ENCODE data around the gene TINCR. TPM values are rescaled to one million over a fixed set of nuclear protein-coding genes. Genes with fewer than 3 reads are reported as not detected.

Gene TINCR
- polyA plus RNA-seq, 1 of the 3 experiments (the other 2 are of a cell fraction): 0.02 TPM

DNA sequence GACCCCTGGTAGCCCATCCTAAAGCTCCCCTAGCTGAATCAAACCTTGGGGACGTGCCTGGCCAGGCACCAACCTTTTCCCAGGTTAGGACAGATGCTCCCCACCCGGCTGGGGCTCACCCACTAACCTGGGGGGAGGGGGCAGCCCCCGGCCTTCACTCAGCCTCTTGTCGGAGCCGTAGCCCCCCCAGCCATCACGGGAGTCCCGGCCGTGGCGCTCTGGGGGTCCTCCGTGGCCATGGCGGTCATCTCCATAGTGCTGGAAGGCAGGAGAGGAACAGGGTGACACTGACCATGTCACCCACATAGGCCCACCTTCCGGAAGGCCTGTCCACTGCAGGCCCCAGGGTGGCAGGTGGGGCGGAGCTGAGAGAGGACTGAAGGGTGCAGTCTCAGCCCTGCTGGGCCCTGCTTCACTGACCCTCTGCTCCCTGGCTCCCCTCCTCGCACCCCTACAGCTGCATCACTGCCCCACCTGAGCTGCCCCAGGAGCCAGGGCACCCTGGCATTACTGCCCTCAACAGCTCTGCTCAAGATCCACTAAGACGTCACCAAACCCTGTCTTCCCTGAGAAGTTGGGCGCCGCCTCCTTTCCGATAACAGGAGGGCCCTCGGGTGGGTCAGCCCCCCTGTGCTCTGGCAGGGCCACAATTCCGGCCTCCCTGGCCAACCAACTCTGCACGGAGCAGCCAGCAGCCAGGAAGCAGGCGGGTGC, 22.6 kb upstream of the TINCR start:
- TF ChIP-seq MXI1 (IDR thresholded peaks at IDR 0.05; ENCODE audit: low read depth, low read length) (no peak), MEF2A (IDR thresholded peaks at IDR 0.05; ENCODE audit: borderline replicate concordance, low read depth) (no peak), ELF1 (IDR thresholded peaks at IDR 0.05) (no peak), NRF1 (IDR thresholded peaks at IDR 0.05; ENCODE audit: low read depth, low read length) (no peak), RAD21 (IDR thresholded peaks at IDR 0.05; ENCODE audit: low read length) (no peak), TEAD4 (IDR thresholded peaks at IDR 0.05; ENCODE audit: borderline replicate concordance, insufficient read depth) (no peak), YY1 (IDR thresholded peaks at IDR 0.05; ENCODE audit: low read depth) (no peak), RCOR1 (IDR thresholded peaks at IDR 0.05; ENCODE audit: low read length) (no peak), SMC3 (IDR thresholded peaks at IDR 0.05; ENCODE audit: low read depth, low read length) (no peak), POLR2AphosphoS5 (IDR thresholded peaks at IDR 0.05; ENCODE audit: low read depth, low read length) (no peak), SIN3A (IDR thresholded peaks at IDR 0.05; ENCODE audit: borderline replicate concordance, low read depth, low read length) (no peak), EP300 (IDR thresholded peaks at IDR 0.05; ENCODE audit: borderline replicate concordance in 1 of 2, low read depth in 1 of 2, low read length in 1 of 2) (no peak), TCF12 (IDR thresholded peaks at IDR 0.05) (no peak)
- TF ChIP-seq, protein P1, sequence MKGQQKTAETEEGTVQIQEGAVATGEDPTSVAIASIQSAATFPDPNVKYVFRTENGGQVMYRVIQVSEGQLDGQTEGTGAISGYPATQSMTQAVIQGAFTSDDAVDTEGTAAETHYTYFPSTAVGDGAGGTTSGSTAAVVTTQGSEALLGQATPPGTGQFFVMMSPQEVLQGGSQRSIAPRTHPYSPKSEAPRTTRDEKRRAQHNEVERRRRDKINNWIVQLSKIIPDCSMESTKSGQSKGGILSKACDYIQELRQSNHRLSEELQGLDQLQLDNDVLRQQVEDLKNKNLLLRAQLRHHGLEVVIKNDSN (IDR thresholded peaks at IDR 0.05; ENCODE audit: borderline replicate concordance, low read depth): no peak
- TF ChIP-seq, protein P2, sequence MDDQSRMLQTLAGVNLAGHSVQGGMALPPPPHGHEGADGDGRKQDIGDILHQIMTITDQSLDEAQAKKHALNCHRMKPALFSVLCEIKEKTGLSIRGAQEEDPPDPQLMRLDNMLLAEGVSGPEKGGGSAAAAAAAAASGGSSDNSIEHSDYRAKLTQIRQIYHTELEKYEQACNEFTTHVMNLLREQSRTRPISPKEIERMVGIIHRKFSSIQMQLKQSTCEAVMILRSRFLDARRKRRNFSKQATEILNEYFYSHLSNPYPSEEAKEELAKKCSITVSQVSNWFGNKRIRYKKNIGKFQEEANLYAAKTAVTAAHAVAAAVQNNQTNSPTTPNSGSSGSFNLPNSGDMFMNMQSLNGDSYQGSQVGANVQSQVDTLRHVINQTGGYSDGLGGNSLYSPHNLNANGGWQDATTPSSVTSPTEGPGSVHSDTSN (IDR thresholded peaks at IDR 0.05): no peak
- TF ChIP-seq, protein P3, sequence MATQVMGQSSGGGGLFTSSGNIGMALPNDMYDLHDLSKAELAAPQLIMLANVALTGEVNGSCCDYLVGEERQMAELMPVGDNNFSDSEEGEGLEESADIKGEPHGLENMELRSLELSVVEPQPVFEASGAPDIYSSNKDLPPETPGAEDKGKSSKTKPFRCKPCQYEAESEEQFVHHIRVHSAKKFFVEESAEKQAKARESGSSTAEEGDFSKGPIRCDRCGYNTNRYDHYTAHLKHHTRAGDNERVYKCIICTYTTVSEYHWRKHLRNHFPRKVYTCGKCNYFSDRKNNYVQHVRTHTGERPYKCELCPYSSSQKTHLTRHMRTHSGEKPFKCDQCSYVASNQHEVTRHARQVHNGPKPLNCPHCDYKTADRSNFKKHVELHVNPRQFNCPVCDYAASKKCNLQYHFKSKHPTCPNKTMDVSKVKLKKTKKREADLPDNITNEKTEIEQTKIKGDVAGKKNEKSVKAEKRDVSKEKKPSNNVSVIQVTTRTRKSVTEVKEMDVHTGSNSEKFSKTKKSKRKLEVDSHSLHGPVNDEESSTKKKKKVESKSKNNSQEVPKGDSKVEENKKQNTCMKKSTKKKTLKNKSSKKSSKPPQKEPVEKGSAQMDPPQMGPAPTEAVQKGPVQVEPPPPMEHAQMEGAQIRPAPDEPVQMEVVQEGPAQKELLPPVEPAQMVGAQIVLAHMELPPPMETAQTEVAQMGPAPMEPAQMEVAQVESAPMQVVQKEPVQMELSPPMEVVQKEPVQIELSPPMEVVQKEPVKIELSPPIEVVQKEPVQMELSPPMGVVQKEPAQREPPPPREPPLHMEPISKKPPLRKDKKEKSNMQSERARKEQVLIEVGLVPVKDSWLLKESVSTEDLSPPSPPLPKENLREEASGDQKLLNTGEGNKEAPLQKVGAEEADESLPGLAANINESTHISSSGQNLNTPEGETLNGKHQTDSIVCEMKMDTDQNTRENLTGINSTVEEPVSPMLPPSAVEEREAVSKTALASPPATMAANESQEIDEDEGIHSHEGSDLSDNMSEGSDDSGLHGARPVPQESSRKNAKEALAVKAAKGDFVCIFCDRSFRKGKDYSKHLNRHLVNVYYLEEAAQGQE (IDR thresholded peaks at IDR 0.05; ENCODE audit: low read depth, low read length): no peak
- TF ChIP-seq, protein P4, sequence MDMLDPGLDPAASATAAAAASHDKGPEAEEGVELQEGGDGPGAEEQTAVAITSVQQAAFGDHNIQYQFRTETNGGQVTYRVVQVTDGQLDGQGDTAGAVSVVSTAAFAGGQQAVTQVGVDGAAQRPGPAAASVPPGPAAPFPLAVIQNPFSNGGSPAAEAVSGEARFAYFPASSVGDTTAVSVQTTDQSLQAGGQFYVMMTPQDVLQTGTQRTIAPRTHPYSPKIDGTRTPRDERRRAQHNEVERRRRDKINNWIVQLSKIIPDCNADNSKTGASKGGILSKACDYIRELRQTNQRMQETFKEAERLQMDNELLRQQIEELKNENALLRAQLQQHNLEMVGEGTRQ (IDR thresholded peaks at IDR 0.05; ENCODE audit: borderline replicate concordance, low read depth, low read length): no peak
- TF ChIP-seq, protein P5, sequence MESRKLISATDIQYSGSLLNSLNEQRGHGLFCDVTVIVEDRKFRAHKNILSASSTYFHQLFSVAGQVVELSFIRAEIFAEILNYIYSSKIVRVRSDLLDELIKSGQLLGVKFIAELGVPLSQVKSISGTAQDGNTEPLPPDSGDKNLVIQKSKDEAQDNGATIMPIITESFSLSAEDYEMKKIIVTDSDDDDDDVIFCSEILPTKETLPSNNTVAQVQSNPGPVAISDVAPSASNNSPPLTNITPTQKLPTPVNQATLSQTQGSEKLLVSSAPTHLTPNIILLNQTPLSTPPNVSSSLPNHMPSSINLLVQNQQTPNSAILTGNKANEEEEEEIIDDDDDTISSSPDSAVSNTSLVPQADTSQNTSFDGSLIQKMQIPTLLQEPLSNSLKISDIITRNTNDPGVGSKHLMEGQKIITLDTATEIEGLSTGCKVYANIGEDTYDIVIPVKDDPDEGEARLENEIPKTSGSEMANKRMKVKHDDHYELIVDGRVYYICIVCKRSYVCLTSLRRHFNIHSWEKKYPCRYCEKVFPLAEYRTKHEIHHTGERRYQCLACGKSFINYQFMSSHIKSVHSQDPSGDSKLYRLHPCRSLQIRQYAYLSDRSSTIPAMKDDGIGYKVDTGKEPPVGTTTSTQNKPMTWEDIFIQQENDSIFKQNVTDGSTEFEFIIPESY (IDR thresholded peaks at IDR 0.05; ENCODE audit: borderline replicate concordance, low read depth): no peak
- TF ChIP-seq, protein P6, sequence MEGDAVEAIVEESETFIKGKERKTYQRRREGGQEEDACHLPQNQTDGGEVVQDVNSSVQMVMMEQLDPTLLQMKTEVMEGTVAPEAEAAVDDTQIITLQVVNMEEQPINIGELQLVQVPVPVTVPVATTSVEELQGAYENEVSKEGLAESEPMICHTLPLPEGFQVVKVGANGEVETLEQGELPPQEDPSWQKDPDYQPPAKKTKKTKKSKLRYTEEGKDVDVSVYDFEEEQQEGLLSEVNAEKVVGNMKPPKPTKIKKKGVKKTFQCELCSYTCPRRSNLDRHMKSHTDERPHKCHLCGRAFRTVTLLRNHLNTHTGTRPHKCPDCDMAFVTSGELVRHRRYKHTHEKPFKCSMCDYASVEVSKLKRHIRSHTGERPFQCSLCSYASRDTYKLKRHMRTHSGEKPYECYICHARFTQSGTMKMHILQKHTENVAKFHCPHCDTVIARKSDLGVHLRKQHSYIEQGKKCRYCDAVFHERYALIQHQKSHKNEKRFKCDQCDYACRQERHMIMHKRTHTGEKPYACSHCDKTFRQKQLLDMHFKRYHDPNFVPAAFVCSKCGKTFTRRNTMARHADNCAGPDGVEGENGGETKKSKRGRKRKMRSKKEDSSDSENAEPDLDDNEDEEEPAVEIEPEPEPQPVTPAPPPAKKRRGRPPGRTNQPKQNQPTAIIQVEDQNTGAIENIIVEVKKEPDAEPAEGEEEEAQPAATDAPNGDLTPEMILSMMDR (IDR thresholded peaks at IDR 0.05): no peak
- Histone ChIP-seq H3K9me2 (no peaks in the 10 kb centered on the region), H3K79me2 (ENCODE audit: insufficient read depth) (no peaks in the 10 kb centered on the region), H3K9me3 (no peaks in the 10 kb centered on the region), H3F3A (replicated peaks; ENCODE audit: insufficient read depth) (no peaks in the 10 kb centered on the region), H3K9ac (no peak overlapping the region), H3K36me3 (replicated peaks in 1 of 2; ENCODE audit: control insufficient read depth in 1 of 2, insufficient read depth in 2 of 2, low read length in 1 of 2) (peaks cover 8 to 85% of the 10 kb centered on the region in 2 experiments), H3K4me2 (no peak overlapping the region), H3K4me3 (ENCODE audit: low read depth in 2 of 2, low read length in 1 of 2) (no peak overlapping the region), H2AFZ (ENCODE audit: low read depth) (no peak overlapping the region), H3K4me1 (ENCODE audit: control insufficient read depth in 1 of 2, insufficient read depth in 2 of 2, low read depth in 1 of 2, low read length in 1 of 2) (peaks cover 0 to 9% of the 10 kb centered on the region in 2 experiments; a peak in 1 of 4 replicates), H3K27ac (ENCODE audit: low read depth in 2 of 2, low read length in 1 of 2) (no peak overlapping the region), H3K27me3 (ENCODE audit: insufficient read depth) (no peaks in the 10 kb centered on the region), H4K20me1 (ENCODE audit: insufficient read depth) (no peaks in the 10 kb centered on the region)
- ChIA-PET CTCF (no interaction called here), POLR2A (no interaction called here)
- peak; percentile 20 for DNase-seq
- WGBS (ENCODE audit: low lambda C conversion rate): 98% methylated on average over 6 of the region's 22 CpGs
